ENCODE measurements around the gene GAB2.

- TF ChIP-seq, protein P1, sequence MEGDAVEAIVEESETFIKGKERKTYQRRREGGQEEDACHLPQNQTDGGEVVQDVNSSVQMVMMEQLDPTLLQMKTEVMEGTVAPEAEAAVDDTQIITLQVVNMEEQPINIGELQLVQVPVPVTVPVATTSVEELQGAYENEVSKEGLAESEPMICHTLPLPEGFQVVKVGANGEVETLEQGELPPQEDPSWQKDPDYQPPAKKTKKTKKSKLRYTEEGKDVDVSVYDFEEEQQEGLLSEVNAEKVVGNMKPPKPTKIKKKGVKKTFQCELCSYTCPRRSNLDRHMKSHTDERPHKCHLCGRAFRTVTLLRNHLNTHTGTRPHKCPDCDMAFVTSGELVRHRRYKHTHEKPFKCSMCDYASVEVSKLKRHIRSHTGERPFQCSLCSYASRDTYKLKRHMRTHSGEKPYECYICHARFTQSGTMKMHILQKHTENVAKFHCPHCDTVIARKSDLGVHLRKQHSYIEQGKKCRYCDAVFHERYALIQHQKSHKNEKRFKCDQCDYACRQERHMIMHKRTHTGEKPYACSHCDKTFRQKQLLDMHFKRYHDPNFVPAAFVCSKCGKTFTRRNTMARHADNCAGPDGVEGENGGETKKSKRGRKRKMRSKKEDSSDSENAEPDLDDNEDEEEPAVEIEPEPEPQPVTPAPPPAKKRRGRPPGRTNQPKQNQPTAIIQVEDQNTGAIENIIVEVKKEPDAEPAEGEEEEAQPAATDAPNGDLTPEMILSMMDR (IDR thresholded peaks at IDR 0.05): no peak
- no peak for TF ChIP-seq POLR2A (IDR thresholded peaks at IDR 0.05)
Measured at GRCh38 chr11:78432058-78432515, 14.5 kb upstream of the GAB2 start.

Measured in lower leg skin (tissue), 3 donors.